DND-41 (cell line): Measurements from ENCODE around the gene PEX14.

Experiments
- CTCF ChIP-seq: IDR thresholded peaks from 2 replicates; pipeline ENCODE4 v1.5.1; 2012; ENCODE audit warnings: borderline replicate concordance, low read length, moderate library complexity, mild to moderate bottlenecking; ENCODE audit not compliant: poor library complexity, severe bottlenecking; ENCODE audit errors: extremely low read depth
- EZH2 ChIP-seq: IDR thresholded peaks from 3 replicates; pipeline ENCODE4 v1.6.1; 2012; ENCODE audit warnings: borderline replicate concordance, low read depth, mild to moderate bottlenecking, moderate library complexity, low read length, inconsistent platforms; ENCODE audit not compliant: severe bottlenecking

DNA sequence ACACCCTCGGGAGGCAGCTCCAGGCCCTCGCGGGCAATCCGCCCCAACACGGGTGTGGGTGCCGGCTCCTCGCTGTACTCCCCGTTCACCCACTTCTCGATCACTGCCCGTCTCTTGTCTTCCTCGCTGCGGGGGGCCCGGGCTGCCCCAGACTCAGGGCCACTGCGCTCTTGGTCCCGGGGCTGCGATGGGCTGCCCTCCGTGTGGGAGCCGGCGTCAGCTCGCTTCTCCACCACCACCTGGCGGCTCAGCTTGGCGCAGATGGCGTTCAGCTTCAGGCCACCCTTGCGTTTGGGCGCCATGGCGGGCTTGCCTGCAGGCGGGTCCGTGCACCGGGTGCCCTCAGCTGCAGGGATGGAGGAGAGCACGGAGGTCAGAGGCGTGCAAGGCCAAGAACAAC is 190.5 kb downstream of the PEX14 start:
- TF ChIP-seq CTCF (no peak), EZH2 (no peak)
